Measurements from ENCODE around the gene ITIH1.

Gene ITIH1

DNA sequence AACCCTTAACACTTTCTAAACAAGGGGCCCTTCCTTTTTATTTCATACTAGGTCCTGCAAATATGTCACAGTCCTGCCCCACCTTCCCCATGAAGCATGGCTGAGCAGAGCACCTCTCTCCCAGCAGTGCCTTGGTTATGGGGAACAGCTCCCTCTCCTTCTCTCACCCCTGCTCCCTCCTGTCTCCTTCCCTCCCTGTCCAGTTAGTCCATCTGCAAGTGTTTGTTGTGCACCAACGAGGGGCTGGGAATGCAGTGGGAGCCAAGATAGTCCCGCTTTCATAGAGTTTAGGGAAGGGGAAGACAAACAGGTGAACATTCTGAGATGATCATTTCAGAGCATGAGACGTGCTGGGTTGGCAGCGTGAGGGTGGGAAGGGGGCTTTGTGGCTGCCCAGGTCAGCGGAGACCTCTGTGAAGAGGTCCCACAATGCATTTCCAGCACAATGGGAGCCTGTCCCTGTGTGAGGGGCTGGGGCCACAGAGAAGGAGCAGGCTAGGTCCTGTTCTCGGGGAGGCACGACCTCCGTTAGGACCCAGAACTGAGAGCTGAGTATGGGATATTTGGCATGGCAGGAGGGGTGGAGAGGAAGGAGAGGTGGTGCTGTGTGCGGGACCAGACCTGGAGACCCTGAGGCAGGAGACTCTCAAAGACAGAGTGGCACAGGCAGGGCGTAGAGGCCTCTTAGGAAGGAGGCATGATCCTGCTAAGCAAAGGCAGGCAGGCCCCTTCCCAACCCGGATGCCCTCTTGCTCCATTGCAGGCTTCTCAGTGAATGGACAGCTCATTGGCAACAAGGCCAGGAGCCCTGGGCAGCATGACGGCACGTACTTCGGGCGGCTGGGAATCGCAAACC lies 11.7 kb downstream of the ITIH1 start:
- no peak for DNase-seq (ENCODE audit: low spot score)
- TF ChIP-seq, protein P1, sequence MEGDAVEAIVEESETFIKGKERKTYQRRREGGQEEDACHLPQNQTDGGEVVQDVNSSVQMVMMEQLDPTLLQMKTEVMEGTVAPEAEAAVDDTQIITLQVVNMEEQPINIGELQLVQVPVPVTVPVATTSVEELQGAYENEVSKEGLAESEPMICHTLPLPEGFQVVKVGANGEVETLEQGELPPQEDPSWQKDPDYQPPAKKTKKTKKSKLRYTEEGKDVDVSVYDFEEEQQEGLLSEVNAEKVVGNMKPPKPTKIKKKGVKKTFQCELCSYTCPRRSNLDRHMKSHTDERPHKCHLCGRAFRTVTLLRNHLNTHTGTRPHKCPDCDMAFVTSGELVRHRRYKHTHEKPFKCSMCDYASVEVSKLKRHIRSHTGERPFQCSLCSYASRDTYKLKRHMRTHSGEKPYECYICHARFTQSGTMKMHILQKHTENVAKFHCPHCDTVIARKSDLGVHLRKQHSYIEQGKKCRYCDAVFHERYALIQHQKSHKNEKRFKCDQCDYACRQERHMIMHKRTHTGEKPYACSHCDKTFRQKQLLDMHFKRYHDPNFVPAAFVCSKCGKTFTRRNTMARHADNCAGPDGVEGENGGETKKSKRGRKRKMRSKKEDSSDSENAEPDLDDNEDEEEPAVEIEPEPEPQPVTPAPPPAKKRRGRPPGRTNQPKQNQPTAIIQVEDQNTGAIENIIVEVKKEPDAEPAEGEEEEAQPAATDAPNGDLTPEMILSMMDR (IDR thresholded peaks at IDR 0.05; ENCODE audit: extremely low read depth, missing control alignments), result no peak

- TF ChIP-seq, protein P1 (IDR thresholded peaks at IDR 0.05; ENCODE audit: extremely low read depth, missing control alignments), result no peak
These were observed 12.3 kb downstream of the ITIH1 start for GRCh38 chr3:52789746-52790040.

GRCh38 chr3:52790337-52790736 lies 12.9 kb downstream of the ITIH1 start:
- no peak for DNase-seq (ENCODE audit: low spot score)
- TF ChIP-seq, protein P1 (IDR thresholded peaks at IDR 0.05; ENCODE audit: extremely low read depth, missing control alignments), result no peak

More at GRCh38 chr3:52789746-52790040, 12.3 kb downstream of the ITIH1 start:
- DNase-seq (ENCODE audit: low spot score), result no peak

GRCh38 chr3:52790741-52791140 lies 13.3 kb downstream of the ITIH1 start:
- DNase-seq (ENCODE audit: low spot score), result no peak
- TF ChIP-seq, protein P1 (IDR thresholded peaks at IDR 0.05; ENCODE audit: extremely low read depth, missing control alignments), result no peak

GRCh38 chr3:52791366-52791765 lies 14.0 kb downstream of the ITIH1 start:
- TF ChIP-seq, protein P1 (IDR thresholded peaks at IDR 0.05; ENCODE audit: extremely low read depth, missing control alignments), result no peak
- no peak for DNase-seq (ENCODE audit: low spot score)

GRCh38 chr3:52791928-52792327 lies 14.5 kb downstream of the ITIH1 start:
- no peak for DNase-seq (ENCODE audit: low spot score)

GRCh38 chr3:52792413-52792812 lies 15.0 kb downstream of the ITIH1 start:
- TF ChIP-seq, protein P1 (IDR thresholded peaks at IDR 0.05; ENCODE audit: extremely low read depth, missing control alignments), result no peak
- no peak for DNase-seq (ENCODE audit: low spot score)

More at GRCh38 chr3:52791928-52792327, 14.5 kb downstream of the ITIH1 start:
- TF ChIP-seq, protein P1 (IDR thresholded peaks at IDR 0.05; ENCODE audit: extremely low read depth, missing control alignments), result no peak
